HepG2 (cell line): ENCODE data around the gene CRHBP. TPM values are rescaled to one million over a fixed set of nuclear protein-coding genes. Genes with fewer than 3 reads are reported as not detected.

Experiments used
- ATAC-seq: fragments of 200-7000 bp; cut with Tn5 transposase; 3 replicates; pipeline ENCODE4 v1.9.1; 2020; ENCODE audit warnings: mild to moderate bottlenecking, moderate library complexity
- BruUV-seq: library from RNA; stranded (reverse); fragments of 400-500 nt; replicated peaks from 2 replicates; lab custom pipeline; 2021; lab: Mats Ljungman, UMichigan
- CTCF ChIA-PET: fragments of 300-600 bp; formaldehyde crosslinking; extraction: SDS; loops from one replicate; lab custom pipeline; 2021; ENCODE audit warnings: low total read pairs, inconsistent platforms, low intra/inter-chr PET ratio; lab: Yijun Ruan, JAX
- POLR2A ChIA-PET: fragments of 350-600 bp; sonication (Branson Sonifier 250); formaldehyde crosslinking; loops from one replicate; lab custom pipeline; 2020; ENCODE audit warnings: antibody characterized with exemption, inconsistent platforms; lab: Yijun Ruan, JAX
- DNase-seq: peaks from one replicate; pipeline ENCODE4 v3.0.0-alpha.2; 2015; ENCODE audit warnings: low spot score
- FAIRE-seq: peaks from 3 replicates; lab custom pipeline; 2011; peaks lifted over from hg19 to GRCh38; lab: Jason Lieb, UNC
- H2AFZ ChIP-seq: one replicate; pipeline ENCODE4 v1.6.1; 2011; ENCODE audit warnings: low read length, inconsistent platforms
- H3K27ac ChIP-seq: fragments of 300-600 bp; 3 replicates; pipeline ENCODE4 v1.8.0; 2011; ENCODE audit warnings: mixed run types, mild to moderate bottlenecking, mixed read lengths, low read length, inconsistent platforms; ENCODE audit not compliant: insufficient read depth; ENCODE audit errors: extremely low read length
- H3K27me3 ChIP-seq, 2 experiments: fragments of 200-600 bp in 1 of 2; 2 replicates in 1 of 2; 3 replicates in 1 of 2; pipeline versions ENCODE4 v1.6.0 to v1.8.0; 2011; ENCODE audit warnings: low read length in 2 of 2, mild to moderate bottlenecking in 2 of 2, moderate library complexity in 2 of 2, inconsistent platforms in 1 of 2; ENCODE audit not compliant: insufficient read depth in 2 of 2, control insufficient read depth in 1 of 2
- H3K36me3 ChIP-seq, 2 experiments: fragments of 200-600 bp in 1 of 2; replicated peaks in 1 of 2; 2 replicates in 1 of 2; 3 replicates in 1 of 2; pipeline versions ENCODE4 v1.5.1 to v1.8.0; 2011; ENCODE audit warnings: low read length in 2 of 2, inconsistent platforms in 1 of 2; ENCODE audit not compliant: insufficient read depth in 2 of 2, control insufficient read depth in 1 of 2
- H3K4me1 ChIP-seq: 2 replicates; pipeline ENCODE4 v1.5.1; 2012; ENCODE audit warnings: low read length, inconsistent platforms; ENCODE audit not compliant: insufficient read depth
- H3K4me2 ChIP-seq: 2 replicates; pipeline ENCODE4 v1.6.0; 2011; ENCODE audit warnings: low read depth, low read length, inconsistent platforms
- H3K4me3 ChIP-seq, 3 experiments: fragments of 200-600 bp in 1 of 3; sonication (generic), shearing (Covaris generic) in 1 of 3; replicated peaks in 1 of 3; 2 replicates each; pipeline ENCODE4 v1.5.1; 2011 to 2016; ENCODE audit warnings: low read length in 3 of 3, inconsistent platforms in 2 of 3, low read depth in 2 of 3, mild to moderate bottlenecking in 2 of 3, control low read depth in 1 of 3, mixed read lengths in 1 of 3; ENCODE audit not compliant: insufficient read depth in 1 of 3
- H3K79me2 ChIP-seq: one replicate; pipeline ENCODE4 v1.6.1; 2011; ENCODE audit warnings: low read length, inconsistent platforms; ENCODE audit not compliant: insufficient read depth
- H3K9ac ChIP-seq: 2 replicates; pipeline ENCODE4 v1.6.0; 2011; ENCODE audit warnings: mild to moderate bottlenecking, low read depth, low read length, inconsistent platforms; ENCODE audit not compliant: insufficient read depth
- H3K9me3 ChIP-seq: 2 replicates; pipeline ENCODE4 v1.5.1; 2012; ENCODE audit warnings: mild to moderate bottlenecking, low read length
- H4K20me1 ChIP-seq: 2 replicates; pipeline ENCODE4 v1.6.0; 2011; ENCODE audit warnings: inconsistent platforms, mild to moderate bottlenecking, low read length, moderate library complexity; ENCODE audit not compliant: insufficient read depth
- MIXL1 ChIP-seq: IDR thresholded peaks from 2 replicates; pipeline ENCODE4 v1.6.1; 2016
- ZEB1 ChIP-seq: IDR thresholded peaks from 2 replicates; pipeline ENCODE4 v1.6.1; 2012; ENCODE audit warnings: mild to moderate bottlenecking, low read depth, inconsistent platforms; ENCODE audit not compliant: insufficient replicate concordance
- ZNF510 ChIP-seq: sonication (generic); formaldehyde crosslinking; IDR thresholded peaks from 2 replicates; pipeline ENCODE4 v1.4.0; 2020; ENCODE audit warnings: low read depth, mild to moderate bottlenecking, missing genetic modification reagents
- WGBS: methylation state at CpG from one replicate; pipeline ENCODE4 v1.1.6; 2017; ENCODE audit warnings: low lambda C conversion rate; 5-methylcytosine and 5-hydroxymethylcytosine counted together
- in situ Hi-C: cut with HindIII; loops from 2 replicates; pipeline ENCODE4 v1.10.0; 2017; ENCODE audit warnings: low pct_unique_long_range_greater_than_20kb; ENCODE audit not compliant: extremely low pct_ligation_motif_present
- intact Hi-C: fragments of 100-400 bp; cut with micrococcal nuclease; formaldehyde crosslinking; loops from one replicate; pipeline ENCODE4 v1.10.0; 2022; ENCODE audit not compliant: unreplicated experiment
- polyA plus RNA-seq, 8 experiments: library from polyadenylated mRNA; depleted of rRNA in 3 of 8; stranded (reverse) in 7 of 8; unstranded in 1 of 8; fragments of >200 nt; fragmentation: Illumina TruSeq in 4 of 8; extraction: Trizol in 4 of 8; gene quantifications; 2 replicates each; pipeline versions ENCODE4 v1.2.1 to v1.2.3, GENCODE V29; 2011 to 2016; ENCODE audit warnings: low read depth in 4 of 8, missing spikeins in 1 of 8, mixed read lengths in 1 of 8; ENCODE audit not compliant: insufficient read depth in 1 of 8
- total RNA-seq, 5 experiments: library from RNA; depleted of rRNA; stranded (reverse); fragments of >200 nt; fragmentation: Illumina TruSeq; extraction: Trizol; gene quantifications; 2 replicates each; pipeline ENCODE4 v1.2.3, GENCODE V29; 2016; ENCODE audit warnings: low read depth in 1 of 5
- TF ChIP-seq, protein P1 (sequence below): sonication (generic); formaldehyde crosslinking; IDR thresholded peaks from 2 replicates; pipeline ENCODE4 v1.5.0; 2020; ENCODE audit warnings: missing genetic modification reagents, mild to moderate bottlenecking, borderline replicate concordance
- TF ChIP-seq, protein P2 (sequence below): sonication (generic); formaldehyde crosslinking; conservative IDR thresholded peaks from 2 replicates; pipeline ENCODE4 v1.8.0; 2022; ENCODE audit warnings: mild to moderate bottlenecking, moderate library complexity, missing genetic modification reagents
- TF ChIP-seq, protein P3 (sequence below): sonication (generic); formaldehyde crosslinking; IDR thresholded peaks from 2 replicates; pipeline ENCODE4 v1.4.0; 2020; ENCODE audit warnings: missing genetic modification reagents, mild to moderate bottlenecking, borderline replicate concordance
- TF ChIP-seq, protein P4 (sequence below): sonication (generic); formaldehyde crosslinking; IDR thresholded peaks from 2 replicates; pipeline ENCODE4 v1.4.0; 2020; ENCODE audit warnings: mild to moderate bottlenecking, missing genetic modification reagents
- TF ChIP-seq, protein P5 (sequence below): sonication (generic); formaldehyde crosslinking; IDR thresholded peaks from 2 replicates; pipeline ENCODE4 v1.4.0; 2020; ENCODE audit warnings: missing genetic modification reagents, borderline replicate concordance
- TF ChIP-seq, protein P6 (sequence below): sonication (generic); formaldehyde crosslinking; IDR thresholded peaks from 2 replicates; pipeline ENCODE4 v1.4.0; 2020; ENCODE audit warnings: missing genetic modification reagents, low read depth, mild to moderate bottlenecking, borderline replicate concordance

The CRHBP gene
- total and polyA plus RNA-seq, 2 of the 13 experiments (the other 11 are each of a cell fraction or from before 2014, with no cell fraction given), result not detected

DNA sequence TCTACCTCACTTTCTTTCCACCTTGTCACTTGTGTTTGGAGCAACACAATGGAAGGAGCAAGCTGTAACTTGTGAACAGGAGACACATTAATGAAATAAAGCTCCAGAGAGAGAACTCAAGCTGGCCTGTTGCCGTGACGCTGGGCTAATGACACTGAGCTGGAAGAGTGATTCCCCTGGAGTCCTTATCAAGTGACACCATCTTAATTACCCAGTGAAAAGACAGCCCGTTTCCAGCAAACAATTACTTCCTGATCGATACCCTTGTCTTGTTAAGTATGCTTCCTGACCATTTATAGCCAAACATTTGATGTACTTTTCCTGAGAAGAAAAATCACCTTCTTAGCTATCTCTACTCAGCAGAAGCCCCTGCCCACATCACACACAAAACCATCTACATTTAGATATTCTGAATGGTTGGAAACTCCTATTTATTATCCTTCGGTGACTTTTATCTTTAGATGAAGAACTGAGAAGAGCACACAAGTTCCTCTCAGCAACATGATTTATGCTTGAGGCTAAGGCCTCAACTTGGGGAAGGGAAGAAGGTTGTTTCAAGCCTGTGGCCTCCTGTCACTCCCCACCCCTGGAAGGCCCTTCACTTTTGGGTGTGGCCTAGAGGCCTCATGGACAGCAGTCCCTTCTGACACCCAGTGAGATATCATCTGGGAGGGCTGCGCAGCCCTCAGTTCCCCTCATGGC lies 34.1 kb downstream of the CRHBP start:
- peaks cover 0 to 5% of the 10 kb centered on the region in 2 experiments; a peak in 1 of 5 replicates for H3K27me3 ChIP-seq
- 26% methylated on average over 6 of the region's 6 CpGs for WGBS
- H3K9ac ChIP-seq, result no peak overlapping the region
- H3K79me2 ChIP-seq, result no peaks in the 10 kb centered on the region
- no peak overlapping the region for H2AFZ ChIP-seq
- POLR2A ChIA-PET, result no interaction called here
- no peaks in the 10 kb centered on the region for H3K9me3 ChIP-seq
- no peaks in the 10 kb centered on the region for H4K20me1 ChIP-seq
- no peak overlapping the region for H3K4me2 ChIP-seq
- in situ Hi-C loops, result no loop called here
- no peaks in the 10 kb centered on the region for H3K4me1 ChIP-seq
- no peak overlapping the region for H3K4me3 ChIP-seq
- DNase-seq, result no peak
- ATAC-seq, result no peak
- TF ChIP-seq ZNF510 (CRISPR knock-in tag) (no peak), ZEB1 (no peak), MIXL1 (CRISPR knock-in tag) (no peak)
- TF ChIP-seq, protein P1, sequence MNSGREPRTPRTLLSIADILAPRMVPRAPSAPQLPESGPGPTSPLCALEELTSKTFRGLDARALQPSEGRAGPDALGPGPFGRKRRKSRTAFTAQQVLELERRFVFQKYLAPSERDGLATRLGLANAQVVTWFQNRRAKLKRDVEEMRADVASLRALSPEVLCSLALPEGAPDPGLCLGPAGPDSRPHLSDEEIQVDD (CRISPR knock-in tag), result no peak
- TF ChIP-seq, protein P2, sequence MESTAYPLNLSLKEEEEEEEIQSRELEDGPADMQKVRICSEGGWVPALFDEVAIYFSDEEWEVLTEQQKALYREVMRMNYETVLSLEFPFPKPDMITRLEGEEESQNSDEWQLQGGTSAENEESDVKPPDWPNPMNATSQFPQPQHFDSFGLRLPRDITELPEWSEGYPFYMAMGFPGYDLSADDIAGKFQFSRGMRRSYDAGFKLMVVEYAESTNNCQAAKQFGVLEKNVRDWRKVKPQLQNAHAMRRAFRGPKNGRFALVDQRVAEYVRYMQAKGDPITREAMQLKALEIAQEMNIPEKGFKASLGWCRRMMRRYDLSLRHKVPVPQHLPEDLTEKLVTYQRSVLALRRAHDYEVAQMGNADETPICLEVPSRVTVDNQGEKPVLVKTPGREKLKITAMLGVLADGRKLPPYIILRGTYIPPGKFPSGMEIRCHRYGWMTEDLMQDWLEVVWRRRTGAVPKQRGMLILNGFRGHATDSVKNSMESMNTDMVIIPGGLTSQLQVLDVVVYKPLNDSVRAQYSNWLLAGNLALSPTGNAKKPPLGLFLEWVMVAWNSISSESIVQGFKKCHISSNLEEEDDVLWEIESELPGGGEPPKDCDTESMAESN (CRISPR knock-in tag), result no peak
- TF ChIP-seq, protein P3, sequence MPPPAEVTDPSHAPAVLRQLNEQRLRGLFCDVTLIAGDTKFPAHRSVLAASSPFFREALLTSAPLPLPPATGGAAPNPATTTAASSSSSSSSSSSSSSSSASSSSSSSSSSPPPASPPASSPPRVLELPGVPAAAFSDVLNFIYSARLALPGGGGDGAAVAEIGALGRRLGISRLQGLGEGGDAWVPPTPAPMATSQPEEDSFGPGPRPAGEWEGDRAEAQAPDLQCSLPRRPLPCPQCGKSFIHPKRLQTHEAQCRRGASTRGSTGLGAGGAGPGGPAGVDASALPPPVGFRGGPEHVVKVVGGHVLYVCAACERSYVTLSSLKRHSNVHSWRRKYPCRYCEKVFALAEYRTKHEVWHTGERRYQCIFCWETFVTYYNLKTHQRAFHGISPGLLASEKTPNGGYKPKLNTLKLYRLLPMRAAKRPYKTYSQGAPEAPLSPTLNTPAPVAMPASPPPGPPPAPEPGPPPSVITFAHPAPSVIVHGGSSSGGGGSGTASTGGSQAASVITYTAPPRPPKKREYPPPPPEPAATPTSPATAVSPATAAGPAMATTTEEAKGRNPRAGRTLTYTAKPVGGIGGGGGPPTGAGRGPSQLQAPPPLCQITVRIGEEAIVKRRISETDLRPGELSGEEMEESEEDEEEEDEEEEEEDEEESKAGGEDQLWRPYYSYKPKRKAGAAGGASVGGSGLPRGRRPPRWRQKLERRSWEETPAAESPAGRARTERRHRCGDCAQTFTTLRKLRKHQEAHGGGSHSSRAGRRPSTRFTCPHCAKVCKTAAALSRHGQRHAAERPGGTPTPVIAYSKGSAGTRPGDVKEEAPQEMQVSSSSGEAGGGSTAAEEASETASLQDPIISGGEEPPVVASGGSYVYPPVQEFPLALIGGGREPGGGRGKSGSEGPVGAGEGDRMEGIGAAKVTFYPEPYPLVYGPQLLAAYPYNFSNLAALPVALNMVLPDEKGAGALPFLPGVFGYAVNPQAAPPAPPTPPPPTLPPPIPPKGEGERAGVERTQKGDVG (CRISPR knock-in tag), result no peak
- TF ChIP-seq, protein P4, sequence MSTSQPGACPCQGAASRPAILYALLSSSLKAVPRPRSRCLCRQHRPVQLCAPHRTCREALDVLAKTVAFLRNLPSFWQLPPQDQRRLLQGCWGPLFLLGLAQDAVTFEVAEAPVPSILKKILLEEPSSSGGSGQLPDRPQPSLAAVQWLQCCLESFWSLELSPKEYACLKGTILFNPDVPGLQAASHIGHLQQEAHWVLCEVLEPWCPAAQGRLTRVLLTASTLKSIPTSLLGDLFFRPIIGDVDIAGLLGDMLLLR, result no peak
- TF ChIP-seq, protein P5, sequence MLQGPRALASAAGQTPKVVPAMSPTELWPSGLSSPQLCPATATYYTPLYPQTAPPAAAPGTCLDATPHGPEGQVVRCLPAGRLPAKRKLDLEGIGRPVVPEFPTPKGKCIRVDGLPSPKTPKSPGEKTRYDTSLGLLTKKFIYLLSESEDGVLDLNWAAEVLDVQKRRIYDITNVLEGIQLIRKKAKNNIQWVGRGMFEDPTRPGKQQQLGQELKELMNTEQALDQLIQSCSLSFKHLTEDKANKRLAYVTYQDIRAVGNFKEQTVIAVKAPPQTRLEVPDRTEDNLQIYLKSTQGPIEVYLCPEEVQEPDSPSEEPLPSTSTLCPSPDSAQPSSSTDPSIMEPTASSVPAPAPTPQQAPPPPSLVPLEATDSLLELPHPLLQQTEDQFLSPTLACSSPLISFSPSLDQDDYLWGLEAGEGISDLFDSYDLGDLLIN (CRISPR knock-in tag), result no peak
- TF ChIP-seq, protein P6, sequence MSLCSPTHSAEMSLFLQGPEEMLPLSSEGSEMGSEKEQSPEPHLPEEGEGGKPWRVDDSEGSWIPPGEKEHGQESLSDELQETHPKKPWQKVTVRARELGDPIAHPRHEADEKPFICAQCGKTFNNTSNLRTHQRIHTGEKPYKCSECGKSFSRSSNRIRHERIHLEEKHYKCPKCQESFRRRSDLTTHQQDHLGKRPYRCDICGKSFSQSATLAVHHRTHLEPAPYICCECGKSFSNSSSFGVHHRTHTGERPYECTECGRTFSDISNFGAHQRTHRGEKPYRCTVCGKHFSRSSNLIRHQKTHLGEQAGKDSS (CRISPR knock-in tag), result no peak
- BruUV-seq, result no TSS peak
- no peak for FAIRE-seq
- no peak overlapping the region for H3K27ac ChIP-seq
- H3K36me3 ChIP-seq, result no peaks in the 10 kb centered on the region
- intact Hi-C loops, result no loop called here
- CTCF ChIA-PET, result no interaction called here
